ENCODE data around the gene ARHGAP26.
A peak's percentile ranks its signal among the peaks of the same experiment; 100 is the strongest.

The ARHGAP26 gene

GRCh38 chr5:142969186-142969585 lies 199.0 kb downstream of the ARHGAP26 start:
- no peak overlapping the region for H4K91ac ChIP-seq (ENCODE audit: low read length)
- H3K27ac ChIP-seq (ENCODE audit: low read length, poor library complexity, severe bottlenecking): no peak overlapping the region
- no peak overlapping the region for H2AFZ ChIP-seq (ENCODE audit: low read depth, low read length)
- no peak overlapping the region for H2BK12ac ChIP-seq (ENCODE audit: low read length in 2 of 2)
- H2AK5ac ChIP-seq (ENCODE audit: low read length, severe bottlenecking): no peak overlapping the region
- no peak overlapping the region for H3K4me3 ChIP-seq (ENCODE audit: insufficient read depth in 1 of 2, low read depth in 1 of 2, low read length in 2 of 2)
- H3K4me2 ChIP-seq (ENCODE audit: low read length, poor library complexity, severe bottlenecking): no peak overlapping the region
- no peak for DNase-seq
- H2BK5ac ChIP-seq (ENCODE audit: low read depth, low read length, poor library complexity, severe bottlenecking): no peak overlapping the region
- H3K9me3 ChIP-seq (ENCODE audit: control insufficient read depth, low read length): no peaks in the 10 kb centered on the region
- no peaks in the 10 kb centered on the region for H3K27me3 ChIP-seq (ENCODE audit: control insufficient read depth in 1 of 2, insufficient read depth in 1 of 2, low read length in 2 of 2)
- H3K79me1 ChIP-seq (replicated peaks; ENCODE audit: low read length, poor library complexity, severe bottlenecking): no peaks in the 10 kb centered on the region
- peaks cover 4% of the 10 kb centered on the region for H3K4me1 ChIP-seq (ENCODE audit: control insufficient read depth, insufficient read depth, low read depth, low read length)
- H3K36me3 ChIP-seq (ENCODE audit: control insufficient read depth in 1 of 2, insufficient read depth in 2 of 2, low read depth in 1 of 2, low read length in 2 of 2): no peaks in the 10 kb centered on the region
- no peak overlapping the region for H3K18ac ChIP-seq (ENCODE audit: low read depth in 1 of 2, low read length in 2 of 2)
- H3K23ac ChIP-seq (ENCODE audit: low read length in 2 of 2): no peak overlapping the region
- H3K4ac ChIP-seq (ENCODE audit: low read depth in 1 of 2, low read length in 2 of 2): no peak overlapping the region
- H2BK15ac ChIP-seq (ENCODE audit: low read depth, poor library complexity, severe bottlenecking): no peak overlapping the region
- H4K8ac ChIP-seq (ENCODE audit: low read length): no peak overlapping the region
- H3K14ac ChIP-seq (ENCODE audit: low read length in 2 of 2): no peak overlapping the region
- H2BK120ac ChIP-seq (ENCODE audit: low read depth, low read length): no peak overlapping the region
- WGBS: 100% methylated on average over 1 of the region's 2 CpGs
- H3K9ac ChIP-seq (ENCODE audit: low read length): no peak overlapping the region

GRCh38 chr5:142969624-142970439 lies 199.7 kb downstream of the ARHGAP26 start:
- Histone ChIP-seq H3K4me2 (ENCODE audit: low read length, poor library complexity, severe bottlenecking) (no peak overlapping the region), H3K4me3 (ENCODE audit: insufficient read depth in 1 of 2, low read depth in 1 of 2, low read length in 2 of 2) (no peak overlapping the region), H3K27me3 (ENCODE audit: control insufficient read depth in 1 of 2, insufficient read depth in 1 of 2, low read length in 2 of 2) (no peaks in the 10 kb centered on the region), H2AFZ (ENCODE audit: low read depth, low read length) (no peak overlapping the region), H3K23ac (ENCODE audit: low read length in 2 of 2) (no peak overlapping the region), H3K36me3 (ENCODE audit: control insufficient read depth in 1 of 2, insufficient read depth in 2 of 2, low read depth in 1 of 2, low read length in 2 of 2) (no peaks in the 10 kb centered on the region), H4K91ac (ENCODE audit: low read length) (no peak overlapping the region), H3K9me3 (ENCODE audit: control insufficient read depth, low read length) (no peaks in the 10 kb centered on the region), H2BK12ac (ENCODE audit: low read length in 2 of 2) (no peak overlapping the region), H3K14ac (ENCODE audit: low read length in 2 of 2) (no peak overlapping the region), H3K27ac (ENCODE audit: low read length, poor library complexity, severe bottlenecking) (no peak overlapping the region), H2BK15ac (ENCODE audit: low read depth, poor library complexity, severe bottlenecking) (no peak overlapping the region), H2BK120ac (ENCODE audit: low read depth, low read length) (no peak overlapping the region), H4K8ac (ENCODE audit: low read length) (no peak overlapping the region), H3K79me1 (replicated peaks; ENCODE audit: low read length, poor library complexity, severe bottlenecking) (no peaks in the 10 kb centered on the region), H3K4me1 (ENCODE audit: control insufficient read depth, insufficient read depth, low read depth, low read length) (peaks cover 4% of the 10 kb centered on the region), H3K4ac (ENCODE audit: low read depth in 1 of 2, low read length in 2 of 2) (no peak overlapping the region), H3K9ac (ENCODE audit: low read length) (no peak overlapping the region), H2BK5ac (ENCODE audit: low read depth, low read length, poor library complexity, severe bottlenecking) (no peak overlapping the region), H2AK5ac (ENCODE audit: low read length, severe bottlenecking) (no peak overlapping the region), H3K18ac (ENCODE audit: low read depth in 1 of 2, low read length in 2 of 2) (no peak overlapping the region)
- WGBS: 56% methylated on average over 3 of the region's 3 CpGs
- peak; percentile 22 for DNase-seq

- Histone ChIP-seq H3K4me3 (ENCODE audit: insufficient read depth in 1 of 2, low read depth in 1 of 2, low read length in 2 of 2) (no peak overlapping the region), H3K23ac (ENCODE audit: low read length in 2 of 2) (no peak overlapping the region), H3K27ac (ENCODE audit: low read length, poor library complexity, severe bottlenecking) (no peak overlapping the region), H2BK120ac (ENCODE audit: low read depth, low read length) (no peak overlapping the region), H3K18ac (ENCODE audit: low read depth in 1 of 2, low read length in 2 of 2) (no peak overlapping the region), H2BK5ac (ENCODE audit: low read depth, low read length, poor library complexity, severe bottlenecking) (no peak overlapping the region), H3K4ac (ENCODE audit: low read depth in 1 of 2, low read length in 2 of 2) (no peak overlapping the region), H2AK5ac (ENCODE audit: low read length, severe bottlenecking) (peak overlapping the region; percentile 10), H3K4me1 (ENCODE audit: control insufficient read depth, insufficient read depth, low read depth, low read length) (peaks cover 4% of the 10 kb centered on the region), H4K91ac (ENCODE audit: low read length) (no peak overlapping the region), H3K36me3 (ENCODE audit: control insufficient read depth in 1 of 2, insufficient read depth in 2 of 2, low read depth in 1 of 2, low read length in 2 of 2) (no peaks in the 10 kb centered on the region), H3K9ac (ENCODE audit: low read length) (no peak overlapping the region), H2BK15ac (ENCODE audit: low read depth, poor library complexity, severe bottlenecking) (no peak overlapping the region), H4K8ac (ENCODE audit: low read length) (no peak overlapping the region), H3K9me3 (ENCODE audit: control insufficient read depth, low read length) (no peaks in the 10 kb centered on the region), H3K14ac (ENCODE audit: low read length in 2 of 2) (no peak overlapping the region), H3K79me1 (replicated peaks; ENCODE audit: low read length, poor library complexity, severe bottlenecking) (peaks cover 2% of the 10 kb centered on the region), H3K27me3 (ENCODE audit: control insufficient read depth in 1 of 2, insufficient read depth in 1 of 2, low read length in 2 of 2) (no peaks in the 10 kb centered on the region), H3K4me2 (ENCODE audit: low read length, poor library complexity, severe bottlenecking) (no peak overlapping the region), H2AFZ (ENCODE audit: low read depth, low read length) (no peak overlapping the region), H2BK12ac (ENCODE audit: low read length in 2 of 2) (peak overlapping the region in 1 of 2 experiments; percentile 11)
- no peak for DNase-seq
- 100% methylated on average over 2 of the region's 4 CpGs for WGBS
These were observed 200.4 kb downstream of the ARHGAP26 start for GRCh38 chr5:142970440-142971030.

GRCh38 chr5:142971303-142972013 lies 201.3 kb downstream of the ARHGAP26 start:
- Histone ChIP-seq H2AK5ac (ENCODE audit: low read length, severe bottlenecking) (no peak overlapping the region), H3K9ac (ENCODE audit: low read length) (no peak overlapping the region), H2AFZ (ENCODE audit: low read depth, low read length) (no peak overlapping the region), H2BK5ac (ENCODE audit: low read depth, low read length, poor library complexity, severe bottlenecking) (no peak overlapping the region), H3K4me3 (ENCODE audit: insufficient read depth in 1 of 2, low read depth in 1 of 2, low read length in 2 of 2) (no peak overlapping the region), H4K8ac (ENCODE audit: low read length) (no peak overlapping the region), H3K4me1 (ENCODE audit: control insufficient read depth, insufficient read depth, low read depth, low read length) (peaks cover 3% of the 10 kb centered on the region), H4K91ac (ENCODE audit: low read length) (no peak overlapping the region), H3K4ac (ENCODE audit: low read depth in 1 of 2, low read length in 2 of 2) (no peak overlapping the region), H3K27ac (ENCODE audit: low read length, poor library complexity, severe bottlenecking) (no peak overlapping the region), H3K4me2 (ENCODE audit: low read length, poor library complexity, severe bottlenecking) (no peak overlapping the region), H2BK15ac (ENCODE audit: low read depth, poor library complexity, severe bottlenecking) (no peak overlapping the region), H3K14ac (ENCODE audit: low read length in 2 of 2) (no peak overlapping the region), H3K36me3 (ENCODE audit: control insufficient read depth in 1 of 2, insufficient read depth in 2 of 2, low read depth in 1 of 2, low read length in 2 of 2) (no peaks in the 10 kb centered on the region), H2BK120ac (ENCODE audit: low read depth, low read length) (no peak overlapping the region), H3K79me1 (replicated peaks; ENCODE audit: low read length, poor library complexity, severe bottlenecking) (peaks cover 2% of the 10 kb centered on the region), H3K18ac (ENCODE audit: low read depth in 1 of 2, low read length in 2 of 2) (no peak overlapping the region), H3K9me3 (ENCODE audit: control insufficient read depth, low read length) (no peaks in the 10 kb centered on the region), H3K27me3 (ENCODE audit: control insufficient read depth in 1 of 2, insufficient read depth in 1 of 2, low read length in 2 of 2) (no peaks in the 10 kb centered on the region), H3K23ac (ENCODE audit: low read length in 2 of 2) (no peak overlapping the region), H2BK12ac (ENCODE audit: low read length in 2 of 2) (no peak overlapping the region)
- no peak for DNase-seq
- 94% methylated on average over 11 of the region's 11 CpGs for WGBS
